Sigmoid colon (tissue), 7 donors: ENCODE measurements around the gene UGCG. TPM values are rescaled to one million over a fixed set of nuclear protein-coding genes. Genes with fewer than 3 reads are reported as not detected.

Source experiments
- DNase-seq: peaks from one replicate; pipeline ENCODE4 v3.0.0-alpha.2; 2019
- H3K27ac ChIP-seq, 4 donors: fragments of 200-600 bp; sonication (generic); one replicate each; pipeline ENCODE4 v1.5.1; 2016 to 2019; ENCODE audit warnings: mild to moderate bottlenecking in 1 of 4
- H3K27me3 ChIP-seq, 3 donors: fragments of 200-600 bp; sonication (generic); one replicate each; pipeline ENCODE4 v1.5.1; 2019; ENCODE audit warnings: mild to moderate bottlenecking in 1 of 3
- H3K36me3 ChIP-seq, 4 donors: fragments of 200-600 bp; sonication (generic); one replicate each; pipeline ENCODE4 v1.5.1; 2016 to 2019
- H3K4me1 ChIP-seq, 4 donors: fragments of 200-600 bp; sonication (generic); one replicate each; pipeline ENCODE4 v1.5.1; 2017 to 2019
- H3K4me3 ChIP-seq, 4 donors: fragments of 200-600 bp; sonication (generic); one replicate each; pipeline ENCODE4 v1.5.1; 2017 to 2019; ENCODE audit warnings: mild to moderate bottlenecking in 2 of 4, moderate library complexity in 1 of 4
- H3K9me3 ChIP-seq, 4 donors: fragments of 200-600 bp in 3 of 4; sonication (generic) in 3 of 4; one replicate each; pipeline versions ENCODE4 v1.5.1 to v1.6.1; 2013 to 2019
- EP300 ChIP-seq, 4 donors: sonication (generic); formaldehyde crosslinking; IDR thresholded peaks; one replicate each; pipeline ENCODE4 v1.6.1; 2017; ENCODE audit warnings: antibody characterized with exemption in 4 of 4
- POLR2A ChIP-seq, 2 donors: fragments of 450-650 bp; IDR thresholded peaks; one replicate each; pipeline ENCODE4 v1.6.1; 2016; ENCODE audit warnings: antibody characterized with exemption in 2 of 2, mild to moderate bottlenecking in 2 of 2, moderate library complexity in 2 of 2
- POLR2AphosphoS5 ChIP-seq, 4 donors: sonication (generic); formaldehyde crosslinking; IDR thresholded peaks; one replicate each; pipeline ENCODE4 v1.6.1; 2017; ENCODE audit warnings: antibody characterized with exemption in 4 of 4
- WGBS, 2 donors: extraction: QIAGEN DNeasy Blood & Tissue Kit; methylation state at CpG; one replicate each; pipeline ENCODE4 v1.1.7; 2013; 5-methylcytosine and 5-hydroxymethylcytosine counted together
- intact Hi-C: fragments of 100-400 bp; cut with DNase I; formaldehyde crosslinking; loops from one replicate; pipeline ENCODE4 v1.15.1; 2023
- polyA plus RNA-seq, 3 donors: library from polyadenylated mRNA; stranded (reverse); fragments of 200-250 nt; gene quantifications; one replicate each; pipeline ENCODE4 v1.2.3, GENCODE V29; 2013
- total RNA-seq, 4 donors: library from RNA; depleted of rRNA; stranded (reverse); fragments of >200 nt; gene quantifications; one replicate each; pipeline ENCODE4 v1.1.0, GENCODE V29; 2016
- TF ChIP-seq, protein P1 (sequence below), 4 experiments: fragments of 450-650 bp in 3 of 4; fragments of 200-600 bp in 1 of 4; IDR thresholded peaks; one replicate each; pipeline ENCODE4 v1.5.1; 2016 to 2019; ENCODE audit warnings: antibody characterized with exemption in 4 of 4, mild to moderate bottlenecking in 3 of 4, moderate library complexity in 2 of 4
- donor health status: healthy with polysubstance abuse.
- donor health status: Bipolar disorder and iron deficiency.
- donor health status: healthy.

The UGCG gene
- total and polyA plus RNA-seq, 7 donors: 7.8 to 89.3 (median 20.7) TPM

DNA sequence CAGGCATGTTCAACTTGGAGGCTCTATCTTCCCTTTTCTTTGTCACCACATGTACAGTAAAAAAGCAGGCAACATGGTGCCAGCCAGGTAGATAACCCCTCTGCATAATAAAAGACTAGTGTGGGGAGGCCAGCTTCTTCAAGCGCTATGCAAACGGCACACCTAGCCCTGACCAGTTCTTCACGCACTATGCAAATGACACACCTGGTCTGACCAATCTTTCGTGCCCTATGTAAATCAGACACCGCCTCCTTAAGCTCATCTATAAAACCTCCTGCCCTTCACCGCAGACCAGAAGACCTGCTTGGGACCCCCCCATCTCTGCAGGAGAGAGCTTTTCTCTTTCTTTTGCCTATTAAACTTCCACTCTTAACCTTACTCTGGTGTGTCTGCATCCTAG lies 28.1 kb upstream of the UGCG start:
- 86 to 94% methylated on average over 6 of the region's 6 CpGs for WGBS, 2 donors
- Histone ChIP-seq H3K27ac (no peak overlapping the region), H3K36me3 (no peaks in the 10 kb centered on the region), H3K9me3 (no peaks in the 10 kb centered on the region), H3K4me3 (no peak overlapping the region), H3K27me3 (no peaks in the 10 kb centered on the region), H3K4me1 (no peaks in the 10 kb centered on the region)
- no peak for DNase-seq
- intact Hi-C loops: no loop called here
- TF ChIP-seq EP300 (IDR thresholded peaks at IDR 0.05) (no peak), POLR2A (IDR thresholded peaks at IDR 0.05) (no peak), POLR2AphosphoS5 (IDR thresholded peaks at IDR 0.05) (no peak)
- TF ChIP-seq, protein P1, sequence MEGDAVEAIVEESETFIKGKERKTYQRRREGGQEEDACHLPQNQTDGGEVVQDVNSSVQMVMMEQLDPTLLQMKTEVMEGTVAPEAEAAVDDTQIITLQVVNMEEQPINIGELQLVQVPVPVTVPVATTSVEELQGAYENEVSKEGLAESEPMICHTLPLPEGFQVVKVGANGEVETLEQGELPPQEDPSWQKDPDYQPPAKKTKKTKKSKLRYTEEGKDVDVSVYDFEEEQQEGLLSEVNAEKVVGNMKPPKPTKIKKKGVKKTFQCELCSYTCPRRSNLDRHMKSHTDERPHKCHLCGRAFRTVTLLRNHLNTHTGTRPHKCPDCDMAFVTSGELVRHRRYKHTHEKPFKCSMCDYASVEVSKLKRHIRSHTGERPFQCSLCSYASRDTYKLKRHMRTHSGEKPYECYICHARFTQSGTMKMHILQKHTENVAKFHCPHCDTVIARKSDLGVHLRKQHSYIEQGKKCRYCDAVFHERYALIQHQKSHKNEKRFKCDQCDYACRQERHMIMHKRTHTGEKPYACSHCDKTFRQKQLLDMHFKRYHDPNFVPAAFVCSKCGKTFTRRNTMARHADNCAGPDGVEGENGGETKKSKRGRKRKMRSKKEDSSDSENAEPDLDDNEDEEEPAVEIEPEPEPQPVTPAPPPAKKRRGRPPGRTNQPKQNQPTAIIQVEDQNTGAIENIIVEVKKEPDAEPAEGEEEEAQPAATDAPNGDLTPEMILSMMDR (IDR thresholded peaks at IDR 0.05): no peak

DNA sequence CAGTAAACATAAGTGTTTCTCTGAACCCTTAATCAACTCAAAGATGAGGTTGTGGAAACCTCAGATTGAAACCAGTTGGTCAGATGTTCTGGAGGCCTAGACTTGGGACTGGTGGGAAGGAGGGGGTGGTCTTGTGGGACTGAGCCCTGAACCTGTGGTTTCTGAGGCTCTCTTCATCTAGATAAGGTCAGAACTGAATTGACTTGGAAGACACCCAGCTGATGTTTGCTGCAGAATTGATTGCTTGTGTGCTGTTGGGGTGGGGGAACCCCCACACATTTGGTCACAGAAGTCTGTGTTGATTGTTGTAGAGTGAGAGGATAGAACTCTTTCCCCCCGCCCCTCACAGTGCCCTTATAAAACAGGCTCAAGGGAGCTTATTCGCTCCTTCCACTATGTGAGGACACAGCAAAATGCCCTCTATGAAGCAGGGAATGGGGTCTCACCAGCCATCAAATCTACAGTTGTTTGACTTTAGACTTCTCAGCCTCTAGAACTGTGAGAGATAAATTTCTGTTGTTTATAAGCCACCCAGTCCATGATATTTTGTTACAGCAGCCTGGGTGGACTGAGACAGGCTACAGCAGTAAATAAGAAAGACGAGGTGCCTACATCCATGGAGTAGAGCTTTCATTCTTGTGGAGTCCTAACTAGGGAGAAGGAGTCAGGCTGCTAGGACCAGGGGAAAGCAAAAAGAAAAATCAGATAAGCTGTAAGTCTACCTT lies 25.7 kb upstream of the UGCG start:
- intact Hi-C loops: no loop called here
- 84 to 92% methylated on average over 3 of the region's 3 CpGs for WGBS, 2 donors
- no peaks in the 10 kb centered on the region for H3K27me3 ChIP-seq
- H3K9me3 ChIP-seq: no peaks in the 10 kb centered on the region
- H3K36me3 ChIP-seq: no peaks in the 10 kb centered on the region
- no peak for TF ChIP-seq EP300 (IDR thresholded peaks at IDR 0.05)
- TF ChIP-seq POLR2AphosphoS5 (IDR thresholded peaks at IDR 0.05): no peak
- TF ChIP-seq, protein P1 (IDR thresholded peaks at IDR 0.05): no peak
- TF ChIP-seq POLR2A (IDR thresholded peaks at IDR 0.05): no peak
- no peak overlapping the region for H3K4me3 ChIP-seq
- H3K4me1 ChIP-seq: no peaks in the 10 kb centered on the region
- no peak overlapping the region for H3K27ac ChIP-seq
- no peak for DNase-seq

DNA sequence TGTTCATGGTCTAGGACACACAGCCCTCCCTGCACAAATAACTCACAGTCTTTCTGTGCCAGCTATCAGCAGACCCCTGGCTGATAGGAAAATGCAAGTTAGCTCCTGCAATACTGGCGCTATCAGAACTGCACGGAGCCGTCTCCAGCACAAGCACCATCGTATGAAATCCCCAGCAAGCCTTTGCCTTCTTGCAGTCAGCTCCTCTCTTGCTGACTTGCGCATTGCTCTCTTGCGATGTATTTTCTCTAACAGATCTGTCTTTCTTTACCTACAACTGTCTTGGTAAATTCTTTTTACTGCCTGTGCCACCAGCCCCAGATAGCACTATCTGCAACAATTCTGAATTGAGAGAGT lies 25.1 kb upstream of the UGCG start:
- Histone ChIP-seq H3K27ac (no peak overlapping the region), H3K4me1 (no peaks in the 10 kb centered on the region), H3K27me3 (no peaks in the 10 kb centered on the region), H3K9me3 (no peaks in the 10 kb centered on the region), H3K4me3 (no peak overlapping the region), H3K36me3 (no peaks in the 10 kb centered on the region)
- WGBS, 2 donors: 86 to 91% methylated on average over 6 of the region's 6 CpGs
- TF ChIP-seq, protein P1 (IDR thresholded peaks at IDR 0.05): no peak
- TF ChIP-seq EP300 (IDR thresholded peaks at IDR 0.05) (no peak), POLR2AphosphoS5 (IDR thresholded peaks at IDR 0.05) (no peak), POLR2A (IDR thresholded peaks at IDR 0.05) (no peak)
- intact Hi-C loops: no loop called here
- no peak for DNase-seq

- intact Hi-C loops: no loop called here
- Histone ChIP-seq H3K4me3 (no peak overlapping the region), H3K36me3 (no peaks in the 10 kb centered on the region), H3K4me1 (no peaks in the 10 kb centered on the region), H3K9me3 (no peaks in the 10 kb centered on the region), H3K27me3 (no peaks in the 10 kb centered on the region), H3K27ac (no peak overlapping the region)
- 61 to 91% methylated on average over 3 of the region's 3 CpGs for WGBS, 2 donors
- no peak for DNase-seq
- TF ChIP-seq EP300 (IDR thresholded peaks at IDR 0.05) (no peak), POLR2A (IDR thresholded peaks at IDR 0.05) (no peak), POLR2AphosphoS5 (IDR thresholded peaks at IDR 0.05) (no peak)
- TF ChIP-seq, protein P1 (IDR thresholded peaks at IDR 0.05): no peak
These were observed 23.7 kb upstream of the UGCG start for GRCh38 chr9:111872886-111873285.

DNA sequence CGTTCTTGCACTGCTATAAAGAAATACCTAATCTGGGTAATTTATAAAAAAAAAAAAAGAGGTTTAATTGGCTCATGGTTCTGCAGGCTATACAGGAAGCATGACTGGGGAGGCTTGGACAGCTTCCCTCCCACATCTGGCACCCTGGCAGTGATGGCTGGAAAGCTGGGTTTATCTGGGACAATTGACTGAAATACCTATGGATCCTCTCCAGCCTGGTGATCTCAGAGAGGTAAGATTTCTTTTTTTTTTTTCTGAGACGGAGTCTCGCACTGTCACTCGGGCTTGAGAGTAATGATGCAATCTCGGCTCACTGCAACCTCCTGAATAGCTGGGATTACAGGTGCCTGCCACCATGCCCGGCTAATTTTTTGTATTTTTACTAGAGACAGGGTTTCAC lies 22.7 kb upstream of the UGCG start:
- no peak overlapping the region for H3K4me3 ChIP-seq
- TF ChIP-seq EP300 (IDR thresholded peaks at IDR 0.05) (no peak), POLR2AphosphoS5 (IDR thresholded peaks at IDR 0.05) (no peak), POLR2A (IDR thresholded peaks at IDR 0.05) (no peak)
- TF ChIP-seq, protein P1 (IDR thresholded peaks at IDR 0.05): no peak
- no peak overlapping the region for H3K27ac ChIP-seq
- H3K4me1 ChIP-seq: no peaks in the 10 kb centered on the region
- intact Hi-C loops: no loop called here
- no peaks in the 10 kb centered on the region for H3K27me3 ChIP-seq
- no peaks in the 10 kb centered on the region for H3K36me3 ChIP-seq
- H3K9me3 ChIP-seq: no peaks in the 10 kb centered on the region
- DNase-seq: no peak
- 93 to 95% methylated on average over 6 of the region's 6 CpGs for WGBS, 2 donors
